Loucy (cell line): ENCODE measurements around the gene BBX.
A peak's percentile ranks its signal among the peaks of the same experiment; 100 is the strongest.

Experiments used
- H2AFZ ChIP-seq: fragments of 200-600 bp; sonication (generic); 2 replicates; pipeline ENCODE4 v1.6.0; 2016; ENCODE audit warnings: antibody characterized with exemption, mild to moderate bottlenecking, low read length, moderate library complexity
- H3F3A ChIP-seq: fragments of 200-600 bp; 2 replicates; pipeline ENCODE4 v1.6.0; 2016; ENCODE audit warnings: antibody characterized with exemption, low read depth, mild to moderate bottlenecking
- H3K27me3 ChIP-seq: fragments of 200-600 bp; sonication (generic); 2 replicates; pipeline ENCODE4 v1.6.1; 2014; ENCODE audit warnings: low read length, mild to moderate bottlenecking; ENCODE audit not compliant: insufficient read depth, poor library complexity, severe bottlenecking
- H3K36me3 ChIP-seq: fragments of 200-600 bp; sonication (generic); 2 replicates; pipeline ENCODE4 v1.6.1; 2016; ENCODE audit warnings: low read length; ENCODE audit not compliant: insufficient read depth
- H3K4me1 ChIP-seq: fragments of 200-600 bp; sonication (generic); 2 replicates; pipeline ENCODE4 v1.5.1; 2014; ENCODE audit warnings: low read length, mild to moderate bottlenecking; ENCODE audit not compliant: insufficient read depth, poor library complexity, severe bottlenecking
- H3K4me2 ChIP-seq: fragments of 200-600 bp; sonication (generic); 2 replicates; pipeline ENCODE4 v1.6.0; 2014; ENCODE audit warnings: antibody characterized with exemption, low read length, low read depth, mild to moderate bottlenecking; ENCODE audit not compliant: poor library complexity, severe bottlenecking
- H3K4me3 ChIP-seq: fragments of 200-600 bp; sonication (generic); 2 replicates; pipeline ENCODE4 v1.5.1; 2014; ENCODE audit warnings: low read length, mild to moderate bottlenecking, mixed read lengths; ENCODE audit not compliant: poor library complexity, severe bottlenecking
- H3K79me2 ChIP-seq: fragments of 200-600 bp; sonication (generic); 2 replicates; pipeline ENCODE4 v1.6.1; 2014; ENCODE audit warnings: low read length; ENCODE audit not compliant: insufficient read depth
- H3K9ac ChIP-seq: fragments of 200-600 bp; sonication (generic); 2 replicates; pipeline ENCODE4 v1.6.0; 2014; ENCODE audit warnings: mild to moderate bottlenecking, low read depth, low read length, moderate library complexity; ENCODE audit not compliant: poor library complexity, severe bottlenecking
- H3K9me2 ChIP-seq: fragments of 200-600 bp; sonication (generic); replicated peaks from 2 replicates; pipeline ENCODE4 v1.6.1; 2016; ENCODE audit warnings: low read depth, low read length, mixed read lengths
- H3K9me3 ChIP-seq: fragments of 200-600 bp; sonication (generic); 2 replicates; pipeline ENCODE4 v1.6.1; 2014; ENCODE audit warnings: mild to moderate bottlenecking, antibody characterized with exemption, low read length, low read depth; ENCODE audit not compliant: insufficient read depth
- H4K20me1 ChIP-seq: fragments of 200-600 bp; sonication (generic); 2 replicates; pipeline ENCODE4 v1.6.0; 2014; ENCODE audit warnings: antibody characterized with exemption, low read length, mild to moderate bottlenecking; ENCODE audit not compliant: insufficient read depth, poor library complexity, severe bottlenecking
- CTCF ChIP-seq: fragments of 200-600 bp; sonication (generic); conservative IDR thresholded peaks from 2 replicates; pipeline ENCODE4 v1.5.1; 2014; ENCODE audit warnings: mild to moderate bottlenecking, antibody characterized with exemption, low read length
- EZH2phosphoT487 ChIP-seq: fragments of 200-600 bp; IDR thresholded peaks from 2 replicates; pipeline ENCODE4 v1.6.1; 2018; ENCODE audit warnings: antibody characterized with exemption, mild to moderate bottlenecking, moderate library complexity, borderline replicate concordance

Gene BBX

GRCh38 chr3:107675233-107675900 lies 152.6 kb downstream of the BBX start:
- H3K9me3 ChIP-seq = no peaks in the 10 kb centered on the region
- no peaks in the 10 kb centered on the region for H3K27me3 ChIP-seq
- peaks cover 12% of the 10 kb centered on the region for H3K4me1 ChIP-seq
- H4K20me1 ChIP-seq = peaks cover 9% of the 10 kb centered on the region
- no peak overlapping the region for H3K4me2 ChIP-seq
- H3K79me2 ChIP-seq = peaks cover 7% of the 10 kb centered on the region
- H3F3A ChIP-seq = no peaks in the 10 kb centered on the region
- no peak overlapping the region for H3K9ac ChIP-seq
- no peaks in the 10 kb centered on the region for H3K36me3 ChIP-seq
- TF ChIP-seq EZH2phosphoT487 = no peak
- TF ChIP-seq CTCF = no peak
- H2AFZ ChIP-seq = no peak overlapping the region
- no peaks in the 10 kb centered on the region for H3K9me2 ChIP-seq
- H3K4me3 ChIP-seq = no peak overlapping the region

GRCh38 chr3:107676469-107677309 lies 153.9 kb downstream of the BBX start:
- Histone ChIP-seq H3K79me2 (peaks cover 4% of the 10 kb centered on the region), H4K20me1 (peaks cover 9% of the 10 kb centered on the region), H3K9me3 (no peaks in the 10 kb centered on the region), H3F3A (no peaks in the 10 kb centered on the region), H2AFZ (no peak overlapping the region), H3K4me1 (peaks cover 12% of the 10 kb centered on the region), H3K9ac (no peak overlapping the region), H3K9me2 (no peaks in the 10 kb centered on the region), H3K27me3 (no peaks in the 10 kb centered on the region), H3K36me3 (no peaks in the 10 kb centered on the region), H3K4me3 (no peak overlapping the region), H3K4me2 (no peak overlapping the region)
- TF ChIP-seq CTCF = peak; percentile 79
- no peak for TF ChIP-seq EZH2phosphoT487

- H4K20me1 ChIP-seq = peaks cover 16% of the 10 kb centered on the region
- peaks cover 29% of the 10 kb centered on the region for H3K4me1 ChIP-seq
- no peaks in the 10 kb centered on the region for H3K9me2 ChIP-seq
- TF ChIP-seq CTCF (no peak), EZH2phosphoT487 (no peak)
- H3K9ac ChIP-seq = no peak overlapping the region
- H2AFZ ChIP-seq = no peak overlapping the region
- H3K9me3 ChIP-seq = no peaks in the 10 kb centered on the region
- H3K4me2 ChIP-seq = no peak overlapping the region
- H3K79me2 ChIP-seq = peaks cover 11% of the 10 kb centered on the region
- no peaks in the 10 kb centered on the region for H3F3A ChIP-seq
- H3K4me3 ChIP-seq = no peak overlapping the region
- no peaks in the 10 kb centered on the region for H3K36me3 ChIP-seq
- no peaks in the 10 kb centered on the region for H3K27me3 ChIP-seq
Observed at GRCh38 chr3:107679921-107680320, 157.2 kb downstream of the BBX start.
